ENCODE data around the gene PHACTR1.

GRCh38 chr6:13302751-13303667, 586.4 kb downstream of the PHACTR1 start:
- TF ChIP-seq MAX (IDR thresholded peaks at IDR 0.05) (no peak), REST (IDR thresholded peaks at IDR 0.05; ENCODE audit: low read depth) (no peak), CEBPB (IDR thresholded peaks at IDR 0.05) (no peak)

All from Ishikawa (cell line).